Activated B cell treated with CpG ODN at 0.5 μM for 24 hours (primary cell): Measurements from ENCODE around the gene ARHGEF2. TPM values are rescaled to one million over a fixed set of nuclear protein-coding genes. Genes with fewer than 3 reads are reported as not detected.
"Not testable (repeated sequence)": the region's sequence is repeated elsewhere in the genome, so short reads cannot be mapped to it uniquely, and the experiment has no call there.

ENCODE experiments used
- ATAC-seq: fragments of 200-7000 bp; cut with Tn5 transposase; one replicate; pipeline ENCODE4 v1.10.0; 2021; ENCODE audit warnings: low read depth, mild to moderate bottlenecking, moderate library complexity
- CTCF ChIA-PET: fragments of 350-600 bp; sonication (Branson Sonifier 250); formaldehyde crosslinking; loops from one replicate; lab custom pipeline; 2021; ENCODE audit warnings: antibody characterized with exemption; lab: Charles Lee
- POLR2A ChIA-PET: fragments of 350-600 bp; sonication (Branson Sonifier 250); formaldehyde crosslinking; loops from one replicate; lab custom pipeline; 2021; ENCODE audit warnings: antibody characterized with exemption; lab: Charles Lee
- DNase-seq: peaks from one replicate; pipeline ENCODE4 v3.0.0; 2022
- H3K27ac Mint-ChIP-seq: one replicate; pipeline ENCODE4 v1.8.0; 2020; ENCODE audit warnings: mixed read lengths
- H3K27me3 Mint-ChIP-seq: one replicate; pipeline ENCODE4 v1.8.0; 2021; ENCODE audit warnings: mixed read lengths
- H3K36me3 Mint-ChIP-seq: one replicate; pipeline ENCODE4 v1.8.0; 2021; ENCODE audit warnings: low read depth, mixed read lengths
- H3K4me1 Mint-ChIP-seq: one replicate; pipeline ENCODE4 v1.8.0; 2021; ENCODE audit warnings: mixed read lengths
- H3K4me3 Mint-ChIP-seq: one replicate; pipeline ENCODE4 v1.8.0; 2020; ENCODE audit warnings: mild to moderate bottlenecking, mixed read lengths
- H3K9me3 Mint-ChIP-seq: one replicate; pipeline ENCODE4 v1.8.0; 2020; ENCODE audit warnings: mixed read lengths
- intact Hi-C: fragments of 100-400 bp; cut with micrococcal nuclease; formaldehyde crosslinking; loops from one replicate; pipeline ENCODE4 v1.15.1; 2024
- total RNA-seq: library from RNA; stranded (reverse); gene quantifications from 2 replicates; pipeline ENCODE4 v1.2.3, GENCODE V29; 2022
- TF ChIP-seq, protein P1 (sequence below): fragments of 200-600 bp; IDR thresholded peaks from one replicate; pipeline ENCODE4 v1.8.0; 2022; ENCODE audit warnings: antibody characterized with exemption, mild to moderate bottlenecking

ARHGEF2 gene
- total RNA-seq, 1 donor from 2014 or later: 207 TPM

DNA sequence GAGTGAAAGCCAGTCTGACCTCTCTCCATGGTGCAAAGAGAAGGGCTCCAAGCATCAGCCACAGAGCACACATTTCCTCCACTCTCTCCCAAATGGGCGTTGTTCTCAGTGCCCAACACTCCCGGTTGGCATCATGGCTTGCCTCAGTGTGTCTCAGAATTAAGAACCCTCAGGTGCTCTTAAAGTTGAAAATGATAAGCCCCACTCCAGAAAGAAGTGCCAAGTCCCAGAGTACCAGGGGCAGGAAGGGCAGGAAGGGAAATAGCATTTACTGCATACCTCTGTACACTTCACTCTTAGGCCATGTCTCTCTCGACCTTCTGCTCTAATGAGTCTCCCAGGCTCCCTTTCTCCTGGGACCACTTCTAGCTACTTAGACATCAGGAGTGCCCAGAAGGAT, 15.2 kb upstream of the ARHGEF2 start:
- intact Hi-C loops: no loop called here
- TF ChIP-seq, protein P1, sequence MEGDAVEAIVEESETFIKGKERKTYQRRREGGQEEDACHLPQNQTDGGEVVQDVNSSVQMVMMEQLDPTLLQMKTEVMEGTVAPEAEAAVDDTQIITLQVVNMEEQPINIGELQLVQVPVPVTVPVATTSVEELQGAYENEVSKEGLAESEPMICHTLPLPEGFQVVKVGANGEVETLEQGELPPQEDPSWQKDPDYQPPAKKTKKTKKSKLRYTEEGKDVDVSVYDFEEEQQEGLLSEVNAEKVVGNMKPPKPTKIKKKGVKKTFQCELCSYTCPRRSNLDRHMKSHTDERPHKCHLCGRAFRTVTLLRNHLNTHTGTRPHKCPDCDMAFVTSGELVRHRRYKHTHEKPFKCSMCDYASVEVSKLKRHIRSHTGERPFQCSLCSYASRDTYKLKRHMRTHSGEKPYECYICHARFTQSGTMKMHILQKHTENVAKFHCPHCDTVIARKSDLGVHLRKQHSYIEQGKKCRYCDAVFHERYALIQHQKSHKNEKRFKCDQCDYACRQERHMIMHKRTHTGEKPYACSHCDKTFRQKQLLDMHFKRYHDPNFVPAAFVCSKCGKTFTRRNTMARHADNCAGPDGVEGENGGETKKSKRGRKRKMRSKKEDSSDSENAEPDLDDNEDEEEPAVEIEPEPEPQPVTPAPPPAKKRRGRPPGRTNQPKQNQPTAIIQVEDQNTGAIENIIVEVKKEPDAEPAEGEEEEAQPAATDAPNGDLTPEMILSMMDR: no peak
- no peaks in the 10 kb centered on the region for H3K9me3 Mint-ChIP-seq
- no peaks in the 10 kb centered on the region for H3K36me3 Mint-ChIP-seq
- ChIA-PET CTCF (no interaction called here), POLR2A (interaction anchor here (0.7 kb wide), 1 partner anchor 526 kb away, joined by 7 read pairs; no protein-coding TSS in a partner anchor)
- DNase-seq (no peak), ATAC-seq (no peak)
- no peak overlapping the region for H3K4me3 Mint-ChIP-seq
- H3K27me3 Mint-ChIP-seq: no peaks in the 10 kb centered on the region
- H3K4me1 Mint-ChIP-seq: peaks cover 16% of the 10 kb centered on the region
- no peak overlapping the region for H3K27ac Mint-ChIP-seq

DNA sequence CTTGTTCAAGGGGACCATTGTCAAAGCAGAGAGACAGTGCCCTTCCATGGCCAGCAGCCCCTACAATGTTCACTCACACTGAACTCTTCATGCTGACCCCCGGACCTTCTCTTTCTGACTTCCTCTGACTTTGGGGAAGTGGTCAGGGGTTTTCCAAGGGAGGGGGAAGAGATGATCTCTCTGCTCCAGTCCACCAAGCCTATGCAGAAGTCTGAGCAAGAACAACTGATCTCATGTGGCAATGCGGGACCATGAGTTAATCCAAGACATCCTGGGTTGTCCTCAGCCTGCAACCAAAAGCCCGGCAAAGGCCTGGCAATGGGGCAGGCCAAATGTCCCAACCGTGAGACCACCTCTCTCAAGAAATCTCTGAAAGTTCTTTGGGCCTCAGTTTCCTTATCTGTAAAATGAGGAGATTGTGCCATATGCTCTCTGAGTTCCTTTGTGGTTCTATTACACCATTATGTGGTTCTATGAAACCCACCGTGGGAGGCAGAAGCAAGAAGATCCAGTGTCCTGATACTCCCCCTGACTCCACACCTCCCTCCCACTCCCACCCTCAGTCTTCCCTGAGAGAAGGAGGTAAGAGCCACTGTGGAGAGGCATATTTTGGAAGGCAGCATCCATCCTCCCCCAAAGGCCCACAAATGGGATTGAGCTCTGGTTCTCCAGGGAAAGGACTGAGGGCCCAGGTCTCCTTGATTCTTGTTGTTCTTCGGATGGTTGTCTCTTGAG, 11.8 kb upstream of the ARHGEF2 start:
- TF ChIP-seq, protein P1: no peak
- Mint-ChIP-seq H3K27ac (peak overlapping the region; percentile 70), H3K27me3 (no peaks in the 10 kb centered on the region), H3K4me3 (no peak overlapping the region), H3K9me3 (no peaks in the 10 kb centered on the region), H3K36me3 (no peaks in the 10 kb centered on the region), H3K4me1 (peaks cover 19% of the 10 kb centered on the region)
- intact Hi-C loops: no loop called here
- POLR2A ChIA-PET: interaction anchor here (0.6 to 3.1 kb wide), 10 partner anchors 12 to 58 kb away, joined by 3 to 26 read pairs (median 6); partner anchors contain the start of genes ARHGEF2 and KHDC4
- CTCF ChIA-PET: interaction anchor here (0.6 to 6.9 kb wide), 21 partner anchors 9 to 289 kb away, joined by 3 to 142 read pairs (median 4); partner anchors contain the start of genes ARHGEF2, KHDC4, RXFP4 and SSR2
- DNase-seq (no peak), ATAC-seq (peak; percentile 19)

DNA sequence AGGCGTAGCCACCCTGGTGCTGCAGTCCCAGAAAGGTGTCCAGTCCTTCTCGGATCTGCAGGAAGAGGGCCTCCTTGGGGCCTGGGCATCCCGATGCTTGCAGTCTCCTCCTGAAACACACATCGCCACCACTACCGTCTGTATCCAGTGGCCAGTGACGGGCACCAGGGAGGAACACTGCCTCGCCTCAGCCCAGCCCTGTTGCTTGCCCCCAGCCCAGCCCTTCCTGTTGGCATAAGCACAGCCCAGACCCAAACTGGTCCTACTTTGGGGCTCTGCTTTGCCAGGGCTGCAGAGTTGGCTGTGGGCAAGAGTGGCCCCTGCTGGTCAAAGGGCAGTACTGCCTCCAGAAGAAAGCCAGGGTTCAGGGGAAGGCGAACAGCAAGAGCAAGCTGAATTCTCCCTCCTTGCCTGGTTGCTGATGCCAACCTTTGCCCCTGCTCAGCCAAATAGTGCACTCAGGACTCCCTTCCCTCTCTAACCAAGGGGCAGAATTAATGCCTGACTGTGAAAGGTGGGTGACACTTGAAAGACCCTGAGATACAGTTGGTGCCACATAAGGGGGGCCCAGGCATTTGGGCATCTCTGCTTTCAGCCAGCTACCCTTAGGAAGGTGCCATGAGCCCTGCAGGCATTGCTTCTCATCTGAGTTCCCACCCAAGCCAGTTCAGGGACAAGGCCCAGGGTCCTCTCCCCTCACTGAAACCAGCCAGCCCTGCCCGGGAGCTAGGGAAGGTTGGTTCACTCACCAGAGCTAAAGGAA, 11.1 kb upstream of the ARHGEF2 start:
- intact Hi-C loops: loop anchor here (1.0 to 2.0 kb wide), 5 partner anchors 19 to 78 kb away; partner anchors contain the start of genes KHDC4 and RIT1
- ATAC-seq: peak; percentile 99

DNA sequence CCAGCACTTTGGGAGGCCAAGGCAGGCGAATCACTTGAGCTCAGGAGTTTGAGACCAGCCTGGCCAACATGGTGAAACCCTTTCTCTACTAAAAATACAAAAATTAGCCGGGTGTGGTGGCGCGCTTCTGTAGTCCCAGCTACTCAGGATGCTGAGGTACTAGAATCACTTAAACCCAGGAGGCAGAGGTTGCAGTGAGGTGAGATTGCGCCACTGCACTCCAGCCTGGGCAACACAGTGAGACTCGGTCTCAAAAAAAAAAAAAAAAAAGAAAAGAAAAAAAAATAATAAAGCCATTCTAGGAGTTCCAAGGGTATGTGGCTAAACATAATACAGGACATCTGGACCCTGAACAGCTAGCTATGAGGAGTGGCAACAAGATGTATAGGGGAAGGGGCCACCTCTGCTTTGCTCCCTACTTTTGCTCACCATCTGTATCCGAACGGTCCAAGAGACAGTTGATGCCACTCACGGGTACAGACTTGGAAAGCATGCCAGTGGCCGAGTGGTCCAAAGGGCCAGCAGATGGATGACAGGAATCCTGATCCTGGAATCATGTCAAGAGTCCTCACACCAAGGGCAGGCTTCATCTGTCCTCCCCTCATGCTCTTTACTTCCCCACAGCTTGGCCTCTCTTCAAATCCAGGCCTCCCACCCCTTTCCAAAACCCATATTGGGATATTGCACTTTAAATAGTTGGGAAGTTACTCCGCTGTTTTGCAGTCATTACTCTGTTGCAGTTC, 6.7 kb upstream of the ARHGEF2 start:
- H3K4me3 Mint-ChIP-seq, H3K27me3 Mint-ChIP-seq, H3K9me3 Mint-ChIP-seq, intact Hi-C loops, ATAC-seq, DNase-seq, H3K36me3 Mint-ChIP-seq: not testable (repeated sequence)
- ChIA-PET POLR2A (interaction anchor here (0.7 to 14.6 kb wide), 7 partner anchors 11 to 798 kb away, joined by 4 to 403 read pairs (median 8); partner anchors contain the start of genes KHDC4 and RXFP4), CTCF (interaction anchor here (1.5 to 9.8 kb wide), 3 partner anchors 10 to 81 kb away, joined by 3 to 146 read pairs (median 6); partner anchors contain the start of gene RXFP4)
- peak overlapping the region; percentile 90 for H3K27ac Mint-ChIP-seq
- peaks cover 63% of the 10 kb centered on the region for H3K4me1 Mint-ChIP-seq

More for the DNA sequence above, 11.1 kb upstream of the ARHGEF2 start:
- peaks cover 22% of the 10 kb centered on the region for H3K4me1 Mint-ChIP-seq
- CTCF ChIA-PET: interaction anchor here (0.6 to 6.9 kb wide), 22 partner anchors 8 to 290 kb away, joined by 3 to 142 read pairs (median 4); partner anchors contain the start of genes ARHGEF2, KHDC4, RXFP4 and SSR2
- POLR2A ChIA-PET: interaction anchor here (0.6 to 3.1 kb wide), 12 partner anchors 9 to 64 kb away, joined by 3 to 26 read pairs (median 5); partner anchors contain the start of genes ARHGEF2, KHDC4 and UBQLN4
- no peaks in the 10 kb centered on the region for H3K9me3 Mint-ChIP-seq
- no peak overlapping the region for H3K4me3 Mint-ChIP-seq
- no peaks in the 10 kb centered on the region for H3K27me3 Mint-ChIP-seq
- TF ChIP-seq, protein P1: peak; percentile 43
- peak; percentile 73 for DNase-seq
- H3K27ac Mint-ChIP-seq: peak overlapping the region; percentile 70
- H3K36me3 Mint-ChIP-seq: no peaks in the 10 kb centered on the region

DNA sequence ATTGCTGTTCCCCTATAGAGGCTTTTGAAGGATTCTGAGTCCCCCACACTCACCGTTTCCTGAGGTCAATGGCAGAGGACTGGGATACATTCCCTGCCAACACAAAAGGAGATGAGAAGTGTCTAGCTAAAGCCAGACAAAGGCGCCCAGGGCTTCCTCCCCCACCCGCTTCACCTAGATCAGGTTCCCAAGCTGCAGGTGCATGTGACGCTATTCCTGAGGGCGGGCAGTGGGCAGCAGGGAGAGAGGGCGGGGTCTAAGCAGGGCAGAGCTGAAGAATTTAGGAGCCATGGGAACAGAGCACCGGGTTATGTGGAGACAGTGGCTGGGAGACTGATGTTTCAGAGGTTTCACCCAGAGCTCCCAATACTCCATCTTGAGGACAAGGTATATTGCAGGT, 6.0 kb upstream of the ARHGEF2 start:
- POLR2A ChIA-PET: interaction anchor here (0.6 to 14.6 kb wide), 11 partner anchors 10 to 798 kb away, joined by 3 to 403 read pairs (median 6); partner anchors contain the start of genes KHDC4, MEF2D and RXFP4
- peak overlapping the region; percentile 90 for H3K27ac Mint-ChIP-seq
- ATAC-seq (no peak), DNase-seq (no peak)
- TF ChIP-seq, protein P1: no peak
- no peaks in the 10 kb centered on the region for H3K27me3 Mint-ChIP-seq
- no peak overlapping the region for H3K4me3 Mint-ChIP-seq
- intact Hi-C loops: no loop called here
- H3K9me3 Mint-ChIP-seq: no peaks in the 10 kb centered on the region
- H3K4me1 Mint-ChIP-seq: peaks cover 63% of the 10 kb centered on the region
- H3K36me3 Mint-ChIP-seq: no peaks in the 10 kb centered on the region
- CTCF ChIA-PET: interaction anchor here (1.1 to 9.8 kb wide), 5 partner anchors 10 to 50 kb away, joined by 4 to 146 read pairs (median 6); partner anchors contain the start of genes KHDC4 and RXFP4
